OCI-LY3 (cell line): ENCODE measurements around the gene SLC41A3.
"Not testable (repeated sequence)": the region's sequence is repeated elsewhere in the genome, so short reads cannot be mapped to it uniquely, and the experiment has no call there.

Experiments
- H2AFZ ChIP-seq: fragments of 200-600, 300-600 bp; shearing (Covaris generic); 2 replicates; pipeline ENCODE4 v1.6.0; 2014; ENCODE audit warnings: antibody characterized with exemption, low read depth, low read length
- H3K27ac ChIP-seq: fragments of 200-600, 300-600 bp; sonication (generic); 2 replicates; pipeline ENCODE4 v1.5.1; 2014; ENCODE audit warnings: mild to moderate bottlenecking, low read length, moderate library complexity, mixed read lengths
- H3K27me3 ChIP-seq: fragments of 200-600, 300-600 bp; sonication (generic); 2 replicates; pipeline ENCODE4 v1.6.1; 2014; ENCODE audit warnings: low read depth, low read length, mixed read lengths
- H3K36me3 ChIP-seq: fragments of 200-600, 300-600 bp; sonication (generic); replicated peaks from 2 replicates; pipeline ENCODE3; 2014; ENCODE audit warnings: low read depth, low read length, mixed read lengths
- H3K4me1 ChIP-seq: fragments of 300-600, 200-600 bp; sonication (generic); 2 replicates; pipeline ENCODE4 v1.6.1; 2014; ENCODE audit warnings: low read length, mixed read lengths
- H3K4me2 ChIP-seq: fragments of 200-600, 300-600 bp; sonication (generic); 2 replicates; pipeline ENCODE4 v1.6.1; 2014; ENCODE audit warnings: low read length, mixed read lengths
- H3K4me3 ChIP-seq: fragments of 300-600, 200-600 bp; sonication (generic); 2 replicates; pipeline ENCODE4 v1.5.1; 2014; ENCODE audit warnings: antibody characterized with exemption, mild to moderate bottlenecking, low read length, moderate library complexity
- H3K79me2 ChIP-seq: fragments of 300-600, 200-600 bp; shearing (Covaris generic); 2 replicates; pipeline ENCODE4 v1.6.1; 2014; ENCODE audit warnings: mild to moderate bottlenecking, low read length, mixed read lengths
- H3K9ac ChIP-seq: fragments of 300-600, 200-600 bp; shearing (Covaris generic); 2 replicates; pipeline ENCODE4 v1.6.0; 2014; ENCODE audit warnings: mild to moderate bottlenecking, low read length, moderate library complexity
- H3K9me3 ChIP-seq: fragments of 200-600, 300-600 bp; shearing (Covaris generic); 2 replicates; pipeline ENCODE4 v1.6.1; 2014; ENCODE audit warnings: low read length, mixed read lengths; ENCODE audit not compliant: insufficient read depth
- H4K20me1 ChIP-seq: fragments of 200-600, 300-600 bp; sonication (generic); 2 replicates; pipeline ENCODE4 v1.6.1; 2016; ENCODE audit warnings: low read length, mixed read lengths; ENCODE audit not compliant: insufficient read depth
- CTCF ChIP-seq: fragments of 200-600, 300-600 bp; sonication (generic); IDR thresholded peaks from 2 replicates; pipeline ENCODE4 v1.5.1; 2014; ENCODE audit warnings: antibody characterized with exemption, low read length, low read depth
- EZH2phosphoT487 ChIP-seq: fragments of 200-600 bp; shearing (Covaris generic); IDR thresholded peaks from 2 replicates; pipeline ENCODE4 v1.6.1; 2018; ENCODE audit warnings: antibody characterized with exemption, mixed run types, low read depth

SLC41A3 gene

GRCh38 chr3:125971997-125972944 lies 111.7 kb downstream of the SLC41A3 start:
- peak overlapping the region; percentile 37; the same call in 1 of the 2 replicates for H3K4me2 ChIP-seq
- not testable (repeated sequence) for H3K36me3 ChIP-seq, H3K4me1 ChIP-seq, H4K20me1 ChIP-seq, H3K9ac ChIP-seq, H3K4me3 ChIP-seq, H3K9me3 ChIP-seq, H2AFZ ChIP-seq, H3K79me2 ChIP-seq, H3K27ac ChIP-seq
- peak; percentile 56 for TF ChIP-seq CTCF
- peaks cover 13% of the 10 kb centered on the region for H3K27me3 ChIP-seq

- H2AFZ ChIP-seq, H3K4me2 ChIP-seq, H3K9ac ChIP-seq, H3K9me3 ChIP-seq, H3K4me3 ChIP-seq, H3K27ac ChIP-seq, H3K36me3 ChIP-seq, H4K20me1 ChIP-seq, H3K79me2 ChIP-seq: not testable (repeated sequence)
- peaks cover 13% of the 10 kb centered on the region for H3K27me3 ChIP-seq
- peaks cover 20% of the 10 kb centered on the region for H3K4me1 ChIP-seq
These were observed 115.0 kb downstream of the SLC41A3 start, which contains the start of gene ROPN1B for GRCh38 chr3:125968701-125969592. Gene ROPN1B, plus strand, starts transcription at chr3:125969178. Its CDS starts 2,877 bp downstream, at chr3:125972055.

GRCh38 chr3:125968121-125968520 lies 115.8 kb downstream of the SLC41A3 start:
- not testable (repeated sequence) for H3K4me2 ChIP-seq, H3K9ac ChIP-seq, H3K4me3 ChIP-seq, H2AFZ ChIP-seq, H3K36me3 ChIP-seq, H3K79me2 ChIP-seq, H3K9me3 ChIP-seq, H3K27ac ChIP-seq, H4K20me1 ChIP-seq
- peaks cover 20% of the 10 kb centered on the region for H3K4me1 ChIP-seq
- peaks cover 13% of the 10 kb centered on the region for H3K27me3 ChIP-seq

- Histone ChIP-seq H3K4me3 (no peak overlapping the region), H3K79me2 (no peaks in the 10 kb centered on the region), H3K4me1 (peaks cover 20% of the 10 kb centered on the region), H3K36me3 (no peaks in the 10 kb centered on the region), H4K20me1 (no peaks in the 10 kb centered on the region), H2AFZ (no peak overlapping the region), H3K9me3 (no peaks in the 10 kb centered on the region), H3K4me2 (no peak overlapping the region), H3K27me3 (peaks cover 13% of the 10 kb centered on the region), H3K27ac (no peak overlapping the region), H3K9ac (no peak overlapping the region)
- no peak for TF ChIP-seq EZH2phosphoT487
- TF ChIP-seq CTCF: no peak
These were observed 116.8 kb downstream of the SLC41A3 start for GRCh38 chr3:125967156-125967555.
